NOMO-1 treated with DMSO at 0.1 percent for 48 hours (cell line): ENCODE data around the gene AKAP6.

Source experiments
- DNase-seq: peaks from one replicate; lab custom pipeline; 2025; ENCODE audit not compliant: unreplicated experiment; lab: John Stamatoyannopoulos, UW

Gene AKAP6

DNA sequence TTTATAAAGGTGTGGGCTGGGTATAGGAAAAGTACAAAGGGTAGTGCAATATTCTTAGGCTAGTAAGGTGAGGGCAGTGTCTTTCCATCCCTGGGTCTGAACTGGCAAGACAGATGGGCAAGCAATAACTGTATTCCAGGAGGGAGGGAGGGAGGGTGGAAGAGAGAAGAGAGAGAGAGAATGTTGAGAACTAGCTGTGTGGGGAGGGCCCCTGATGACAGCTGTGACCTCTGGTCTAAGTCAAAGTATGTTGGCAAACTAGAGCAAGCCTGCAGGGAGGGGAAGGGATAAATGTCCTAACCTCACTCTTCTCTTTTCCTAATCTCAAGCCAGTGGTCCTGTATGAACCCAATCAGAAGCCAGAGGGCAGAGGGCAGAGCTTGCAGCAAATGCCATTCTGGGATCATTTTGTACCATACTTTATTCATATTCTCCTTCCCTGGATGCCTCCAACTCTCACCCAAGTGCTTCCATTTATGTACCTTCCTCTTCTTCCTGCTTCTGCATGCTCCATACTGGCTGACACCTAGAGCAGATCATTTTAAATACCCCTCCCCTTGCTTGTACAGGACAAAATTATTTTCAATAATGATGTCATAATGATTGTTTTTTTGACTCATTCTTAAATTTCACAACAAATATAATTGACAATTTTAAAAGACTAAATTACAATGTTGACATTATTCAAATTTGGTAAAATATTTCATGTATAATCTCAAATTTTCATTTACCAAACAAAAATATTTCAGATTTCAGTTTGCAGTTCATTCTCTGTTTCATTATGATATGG, 75.9 kb downstream of the AKAP6 start:
- DNase-seq: no peak

DNA sequence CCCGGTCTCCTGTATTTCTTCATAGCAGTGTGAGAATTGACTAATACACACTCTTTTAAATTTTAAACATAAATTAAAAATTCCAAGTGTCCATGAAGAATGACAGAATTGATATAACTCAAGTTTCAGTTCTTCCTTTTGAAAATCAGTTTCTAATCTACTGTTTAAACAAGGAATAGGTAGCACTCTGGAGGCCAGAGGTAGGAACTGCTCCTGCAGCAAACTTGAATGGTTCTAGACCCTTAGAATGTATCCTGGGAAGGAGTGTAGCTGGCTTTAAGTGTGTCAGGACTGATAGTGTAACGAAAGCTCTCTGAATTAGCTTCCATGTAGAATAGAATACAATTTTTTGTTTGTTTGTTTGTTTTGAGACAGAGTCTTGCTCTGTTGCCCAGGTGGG, 76.8 kb downstream of the AKAP6 start:
- DNase-seq: no peak

DNA sequence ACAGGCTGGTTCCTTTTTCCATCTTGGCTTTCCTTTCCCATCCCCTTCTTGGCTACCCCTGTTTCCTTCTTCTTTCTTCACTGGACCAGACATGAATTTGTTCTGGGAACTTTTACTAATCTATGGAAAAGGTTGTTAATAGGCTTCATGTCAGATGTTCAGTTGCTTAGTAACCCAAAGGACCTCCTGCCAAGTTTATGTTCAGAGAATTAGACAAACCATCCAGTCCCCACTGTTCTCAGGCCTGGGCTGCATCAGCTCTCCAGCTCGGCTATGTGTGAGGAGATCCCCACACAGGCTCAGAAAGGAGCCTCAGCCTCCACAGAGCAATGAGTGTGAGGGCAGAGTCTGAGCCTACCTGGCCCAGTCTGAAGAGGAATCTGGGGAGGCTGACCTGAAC, 78.0 kb downstream of the AKAP6 start:
- no peak for DNase-seq

DNA sequence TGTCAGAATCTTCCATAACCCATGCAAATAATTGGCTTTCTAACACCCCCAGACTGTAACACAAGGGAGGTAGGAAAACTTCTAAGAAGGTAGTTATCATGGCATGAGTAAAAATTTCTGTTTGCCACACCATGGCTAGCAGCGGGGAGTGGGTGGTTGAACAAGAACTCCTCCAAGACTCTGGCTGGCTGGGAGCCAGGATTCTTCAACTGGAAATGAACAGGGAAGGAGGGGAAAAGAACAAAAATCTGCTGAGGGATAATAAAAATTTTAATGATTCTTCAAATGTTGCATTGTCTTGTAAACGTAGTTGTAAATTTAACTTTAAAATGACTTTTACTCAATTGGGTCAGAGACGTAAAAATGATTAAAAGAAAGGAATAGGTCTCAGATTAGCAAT, 78.9 kb downstream of the AKAP6 start:
- DNase-seq: no peak

GRCh38 chr14:32412103-32412502, 83.0 kb downstream of the AKAP6 start:
- no peak for DNase-seq

DNA sequence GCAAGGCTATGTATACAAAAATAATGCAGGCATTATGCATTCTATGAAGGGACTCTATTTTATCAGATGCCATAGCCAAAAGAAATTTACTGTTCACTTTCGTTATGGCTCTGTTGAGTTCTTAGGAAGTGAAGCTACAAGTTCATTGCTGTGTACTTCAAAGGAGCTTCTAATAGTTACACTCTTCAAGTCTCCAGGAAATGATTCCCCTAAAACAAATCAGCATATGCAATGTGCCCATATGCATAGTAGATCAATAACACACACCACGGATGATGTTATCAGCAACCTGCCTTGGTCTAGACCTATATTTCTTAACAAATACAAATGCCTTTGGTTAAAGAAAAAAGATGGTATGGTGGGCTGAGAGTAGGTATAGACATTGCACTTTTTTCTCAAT, 83.4 kb downstream of the AKAP6 start:
- no peak for DNase-seq

GRCh38 chr14:32413967-32414640, 85.0 kb downstream of the AKAP6 start:
- no peak for DNase-seq

GRCh38 chr14:32414808-32415255, 85.7 kb downstream of the AKAP6 start:
- DNase-seq: no peak

GRCh38 chr14:32417956-32418552, 89.0 kb downstream of the AKAP6 start:
- no peak for DNase-seq

- no peak for DNase-seq
Observed at GRCh38 chr14:32419429-32419828, 90.3 kb downstream of the AKAP6 start.

DNA sequence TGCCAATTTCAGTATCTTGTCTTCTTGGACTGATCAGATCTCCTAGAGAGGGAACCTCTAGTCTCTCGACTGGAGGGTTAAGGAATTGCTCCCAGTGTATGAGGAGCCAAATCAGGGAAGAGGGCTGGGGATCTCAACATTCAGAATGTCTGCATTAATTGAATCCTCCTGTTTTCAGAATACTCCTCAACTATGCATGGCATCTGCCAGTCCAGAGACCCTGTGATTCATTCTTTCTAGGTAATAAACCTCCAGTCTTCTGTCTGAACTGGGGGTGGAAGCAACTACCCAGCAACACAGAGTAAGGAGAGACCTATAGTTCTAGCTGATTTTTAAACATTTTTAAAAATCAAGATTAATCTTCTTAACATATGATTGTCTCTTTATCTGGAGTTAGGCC, 92.7 kb downstream of the AKAP6 start:
- DNase-seq: no peak

DNA sequence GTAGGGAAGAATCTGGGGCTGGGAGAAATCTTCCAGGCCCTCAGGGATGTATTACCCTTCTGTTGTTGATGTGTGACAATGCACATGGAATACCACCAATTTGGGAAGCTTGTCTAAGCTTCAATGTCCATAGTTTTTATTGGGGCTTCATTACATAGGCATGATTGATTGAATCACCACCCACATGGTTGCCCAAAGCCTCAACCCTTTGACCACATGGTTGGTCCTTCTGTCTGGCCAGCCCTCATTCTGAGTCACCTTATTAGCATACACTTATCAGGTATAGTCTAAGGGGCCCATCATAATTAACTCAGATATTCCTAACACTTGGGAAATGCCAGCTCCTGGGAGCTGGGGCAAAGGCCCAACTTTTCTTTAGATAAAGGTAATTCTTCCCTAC, 93.3 kb downstream of the AKAP6 start:
- no peak for DNase-seq

- no peak for DNase-seq
Observed at GRCh38 chr14:32426028-32426427, 96.9 kb downstream of the AKAP6 start.

- no peak for DNase-seq
Observed at GRCh38 chr14:32426586-32427388, 97.7 kb downstream of the AKAP6 start.

DNA sequence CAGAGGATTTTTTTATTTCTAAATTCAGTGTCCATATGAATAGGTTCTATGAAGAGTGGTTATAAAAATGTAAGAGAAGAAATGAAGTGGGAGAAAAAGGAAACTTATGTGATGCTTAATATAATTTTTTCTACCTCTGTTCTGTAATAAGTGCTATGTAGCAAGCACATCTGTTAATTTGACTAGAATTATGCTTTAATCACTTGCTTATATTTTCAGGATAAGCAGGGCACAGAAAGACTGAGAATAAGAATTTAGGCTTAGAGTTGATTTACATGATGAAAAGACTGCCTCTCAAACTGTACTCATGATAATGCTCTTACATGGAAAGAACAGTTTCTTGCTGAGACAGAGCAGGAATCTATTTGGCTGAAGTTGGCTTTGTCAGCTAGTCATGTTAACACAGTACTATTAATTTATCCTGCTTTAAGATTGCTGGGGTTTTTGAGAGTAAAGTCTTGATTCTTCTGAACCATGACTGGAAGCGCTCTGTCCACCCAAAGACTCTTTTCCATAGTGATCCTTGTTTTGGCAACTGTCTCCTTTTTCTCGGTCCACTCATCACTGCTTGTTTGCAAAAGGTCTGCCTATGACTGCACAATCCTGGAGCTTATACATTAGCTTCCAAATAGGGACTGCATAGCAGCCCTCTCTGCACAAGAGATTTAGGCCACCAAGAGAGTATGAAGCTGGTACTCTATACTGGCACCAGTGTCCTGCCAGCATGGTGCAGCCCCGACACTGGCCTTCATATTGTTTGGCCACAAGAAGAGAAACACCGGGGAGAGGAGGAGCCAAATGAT, 98.8 kb downstream of the AKAP6 start:
- DNase-seq: no peak

DNA sequence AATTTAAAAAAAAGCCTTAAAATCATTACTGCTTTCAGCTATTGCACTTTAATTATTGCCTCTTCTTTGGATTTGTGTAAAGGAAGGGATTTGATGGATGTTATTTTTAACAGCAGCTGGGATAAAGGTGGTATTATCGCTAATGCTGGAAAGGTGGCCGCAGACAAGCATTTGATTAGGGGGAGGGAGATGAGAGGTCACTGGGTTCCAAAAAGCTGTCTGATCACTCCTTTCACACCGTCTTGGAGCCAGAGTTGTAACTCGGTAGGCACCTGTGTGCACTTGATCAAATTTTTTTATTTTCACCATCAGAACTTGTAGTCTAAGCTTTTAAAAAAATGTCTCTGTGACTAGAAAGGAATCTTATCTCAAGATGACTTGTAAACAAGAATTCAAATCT, 99.8 kb downstream of the AKAP6 start:
- no peak for DNase-seq

GRCh38 chr14:32430326-32430725, 101.2 kb downstream of the AKAP6 start:
- DNase-seq: no peak

- DNase-seq: no peak
Observed at GRCh38 chr14:32432813-32433538, 103.9 kb downstream of the AKAP6 start.

DNA sequence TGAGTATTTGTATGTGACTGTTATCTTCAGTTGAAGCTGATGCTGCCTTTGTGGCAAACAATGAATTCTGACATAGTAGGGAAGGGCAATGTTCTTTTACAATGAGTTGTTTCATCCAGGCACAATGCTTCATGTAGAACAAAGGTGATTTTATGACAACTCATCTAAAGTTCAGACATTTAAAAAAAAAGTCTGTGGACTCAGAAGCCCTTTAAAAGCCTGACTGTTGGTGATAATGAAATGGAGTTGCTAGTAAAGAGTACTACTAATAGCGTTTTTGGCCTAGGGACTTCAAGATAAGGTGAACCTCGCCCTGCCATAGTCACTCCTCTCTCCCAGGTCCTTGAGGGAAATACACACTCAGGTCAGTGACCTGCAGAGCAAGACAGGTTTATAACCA, 105.1 kb downstream of the AKAP6 start:
- no peak for DNase-seq

- DNase-seq: no peak
Observed at GRCh38 chr14:32434880-32435279, 105.8 kb downstream of the AKAP6 start.
